Measurements from ENCODE around the gene HDAC11.
"Not testable (repeated sequence)": the region's sequence is repeated elsewhere in the genome, so short reads cannot be mapped to it uniquely, and the experiment has no call there.

HDAC11 gene

DNA sequence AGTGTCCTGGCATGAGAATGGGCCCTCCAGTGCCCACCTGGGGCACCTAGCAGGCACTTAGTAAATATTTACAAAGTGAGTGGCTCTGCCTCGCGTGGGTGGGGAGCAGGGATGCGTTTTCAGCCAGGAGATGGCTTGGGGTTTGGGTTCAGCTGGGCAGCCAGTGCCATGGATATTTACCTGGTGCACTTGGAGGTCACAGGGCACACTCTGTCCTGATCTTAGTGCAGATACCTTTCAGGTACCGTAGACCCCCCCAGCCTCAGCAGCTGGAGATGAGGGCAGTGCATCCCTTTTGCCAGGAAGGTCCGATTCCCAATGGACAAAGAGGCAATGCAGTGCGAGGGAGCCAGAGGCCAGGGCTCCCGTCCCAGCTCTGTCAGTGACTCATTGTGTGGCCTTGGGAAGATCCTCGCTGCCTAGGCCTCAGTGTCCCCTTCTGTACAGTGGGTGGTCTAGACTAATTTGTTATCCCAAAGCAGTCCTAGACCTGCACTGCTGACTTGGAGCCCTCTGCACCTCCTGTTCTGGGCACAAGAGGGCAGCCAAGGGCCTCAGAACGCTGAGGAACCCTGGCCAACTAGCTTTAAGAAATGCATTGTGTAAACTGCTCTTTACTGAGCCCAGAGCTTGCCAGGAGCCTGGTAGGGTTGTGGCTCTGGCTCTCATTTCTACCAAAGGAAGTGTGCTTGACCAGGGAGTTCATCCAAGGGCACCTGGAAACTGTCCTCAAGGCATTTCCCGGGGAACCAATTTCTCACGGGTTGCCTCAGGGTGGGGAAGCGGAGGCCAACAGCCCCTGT, 16.0 kb downstream of the HDAC11 start:
- Histone ChIP-seq H3K4me1 (ENCODE audit: control insufficient read depth, insufficient read depth, low read length) (peaks cover 8% of the 10 kb centered on the region), H3K9ac (ENCODE audit: low read depth, low read length) (no peak overlapping the region), H3K36me3 (ENCODE audit: insufficient read depth, low read length) (no peaks in the 10 kb centered on the region), H3K9me3 (replicated peaks; ENCODE audit: low read length) (no peaks in the 10 kb centered on the region), H3K27me3 (ENCODE audit: control insufficient read depth, insufficient read depth, low read length) (no peaks in the 10 kb centered on the region), H3K4me3 (ENCODE audit: low read length) (no peak overlapping the region), H3K4me2 (ENCODE audit: low read length) (no peak overlapping the region)

DNA sequence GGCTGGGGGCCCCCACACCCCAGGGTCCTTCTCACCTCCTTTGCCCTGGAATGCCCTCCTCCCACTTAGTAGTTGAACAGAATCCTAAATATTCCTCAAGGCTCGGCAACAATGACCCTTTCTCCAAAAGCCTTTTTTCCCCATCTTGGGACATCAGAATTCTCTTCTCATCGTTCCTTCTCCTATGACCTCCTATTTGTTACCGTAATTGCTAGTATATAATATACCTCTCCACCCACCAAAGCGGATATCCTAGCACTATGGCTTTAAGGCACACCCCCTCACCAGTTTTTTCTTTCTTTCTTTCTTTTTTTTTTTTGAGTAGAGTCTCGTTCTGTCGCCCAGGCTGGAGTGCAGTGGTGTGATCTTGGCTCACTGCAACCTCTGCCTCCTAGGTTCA, 16.8 kb downstream of the HDAC11 start:
- no peak overlapping the region for H3K4me3 ChIP-seq (ENCODE audit: low read length)
- no peaks in the 10 kb centered on the region for H3K36me3 ChIP-seq (ENCODE audit: insufficient read depth, low read length)
- H3K9ac ChIP-seq (ENCODE audit: low read depth, low read length), result no peak overlapping the region
- H3K27me3 ChIP-seq (ENCODE audit: control insufficient read depth, insufficient read depth, low read length), result no peaks in the 10 kb centered on the region
- H3K9me3 ChIP-seq (replicated peaks; ENCODE audit: low read length), result no peaks in the 10 kb centered on the region
- H3K4me2 ChIP-seq (ENCODE audit: low read length), result no peak overlapping the region
- H3K4me1 ChIP-seq (ENCODE audit: control insufficient read depth, insufficient read depth, low read length), result peaks cover 8% of the 10 kb centered on the region

DNA sequence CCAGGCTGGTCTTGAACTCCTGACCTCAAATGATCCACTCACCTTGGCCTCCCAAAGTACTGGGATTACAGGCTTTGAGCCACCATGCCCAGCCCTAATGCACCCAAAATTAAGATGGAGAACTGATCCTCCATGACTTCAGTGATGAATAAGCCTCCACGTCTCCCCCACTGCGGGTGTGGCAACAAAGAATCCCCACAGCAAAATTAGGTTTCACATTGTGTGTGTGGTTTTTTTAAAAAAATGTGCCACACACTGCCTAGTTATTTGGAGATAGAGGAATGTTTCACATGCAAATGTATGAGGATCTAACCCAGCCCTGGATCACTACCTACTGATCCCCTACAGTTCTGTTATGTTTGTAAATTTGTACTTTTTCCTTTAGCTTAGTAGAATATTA, 17.3 kb downstream of the HDAC11 start:
- H3K9me3 ChIP-seq (replicated peaks; ENCODE audit: low read length), result no peaks in the 10 kb centered on the region
- no peak overlapping the region for H3K4me3 ChIP-seq (ENCODE audit: low read length)
- H3K36me3 ChIP-seq (ENCODE audit: insufficient read depth, low read length), result no peaks in the 10 kb centered on the region
- H3K27me3 ChIP-seq (ENCODE audit: control insufficient read depth, insufficient read depth, low read length), result no peaks in the 10 kb centered on the region
- peaks cover 8% of the 10 kb centered on the region for H3K4me1 ChIP-seq (ENCODE audit: control insufficient read depth, insufficient read depth, low read length)
- no peak overlapping the region for H3K4me2 ChIP-seq (ENCODE audit: low read length)
- no peak overlapping the region for H3K9ac ChIP-seq (ENCODE audit: low read depth, low read length)

DNA sequence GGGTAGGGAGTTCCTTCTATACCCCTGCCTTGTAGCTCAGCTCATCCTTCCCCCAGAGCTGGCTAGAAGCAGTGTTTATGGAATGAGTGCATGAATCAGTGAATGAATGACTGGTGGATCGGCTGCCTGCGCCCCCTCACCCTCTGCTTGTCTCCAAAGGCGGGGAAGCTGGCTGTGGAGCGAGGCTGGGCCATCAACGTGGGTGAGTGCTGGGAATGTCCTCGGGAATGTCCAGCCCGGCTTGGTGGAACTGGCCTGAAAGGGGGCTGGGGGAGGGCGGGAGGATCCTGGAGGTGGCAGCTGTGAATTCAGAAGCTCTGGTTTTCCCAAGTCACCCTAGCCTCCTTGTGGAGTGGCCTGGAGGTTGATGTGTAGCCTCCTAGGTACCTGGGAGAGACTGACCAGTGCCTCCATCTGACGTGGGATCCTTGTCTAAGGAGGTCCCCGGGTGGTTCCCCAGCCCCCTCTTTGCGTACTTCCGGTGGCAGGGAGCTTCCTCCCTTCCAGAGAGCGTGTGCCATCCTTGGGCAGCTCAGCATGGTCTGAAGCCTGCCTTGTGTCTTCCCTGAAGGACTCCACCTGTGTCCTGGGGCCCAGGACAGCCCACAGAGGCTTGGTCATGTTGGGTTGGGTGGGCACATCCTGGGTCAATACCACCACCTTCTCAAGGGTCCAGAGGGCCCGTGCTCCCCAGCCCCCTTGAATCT, 18.4 kb downstream of the HDAC11 start:
- no peaks in the 10 kb centered on the region for H3K36me3 ChIP-seq (ENCODE audit: insufficient read depth, low read length)
- H3K4me1 ChIP-seq (ENCODE audit: control insufficient read depth, insufficient read depth, low read length), result peaks cover 8% of the 10 kb centered on the region
- no peak overlapping the region for H3K4me3 ChIP-seq (ENCODE audit: low read length)
- H3K9me3 ChIP-seq (replicated peaks; ENCODE audit: low read length), result no peaks in the 10 kb centered on the region
- H3K9ac ChIP-seq (ENCODE audit: low read depth, low read length), result no peak overlapping the region
- H3K4me2 ChIP-seq (ENCODE audit: low read length), result no peak overlapping the region
- no peaks in the 10 kb centered on the region for H3K27me3 ChIP-seq (ENCODE audit: control insufficient read depth, insufficient read depth, low read length)

DNA sequence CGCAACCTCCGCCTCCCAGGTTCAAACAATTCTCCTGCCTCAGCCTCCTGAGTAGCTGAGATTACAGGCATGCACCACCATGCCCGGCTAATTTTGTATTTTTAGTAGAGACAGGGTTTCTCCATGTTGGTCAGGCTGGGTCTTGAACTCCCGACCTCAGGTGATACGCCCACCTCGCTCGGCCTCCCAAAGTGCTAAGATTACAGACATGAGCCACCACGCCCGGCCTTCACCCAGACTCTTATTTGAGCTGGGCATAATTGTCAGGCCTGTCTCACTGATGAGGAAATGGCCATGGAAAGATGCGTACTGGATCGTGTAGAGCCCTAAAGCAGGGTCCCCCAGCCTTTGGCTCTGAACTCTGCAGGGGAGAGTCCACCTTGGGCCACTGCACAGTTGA, 19.1 kb downstream of the HDAC11 start:
- not testable (repeated sequence) for H3K9me3 ChIP-seq (replicated peaks; ENCODE audit: low read length); H3K4me2 ChIP-seq (ENCODE audit: low read length); H3K4me1 ChIP-seq (ENCODE audit: control insufficient read depth, insufficient read depth, low read length); H3K27me3 ChIP-seq (ENCODE audit: control insufficient read depth, insufficient read depth, low read length); H3K9ac ChIP-seq (ENCODE audit: low read depth, low read length); H3K4me3 ChIP-seq (ENCODE audit: low read length); H3K36me3 ChIP-seq (ENCODE audit: insufficient read depth, low read length)

DNA sequence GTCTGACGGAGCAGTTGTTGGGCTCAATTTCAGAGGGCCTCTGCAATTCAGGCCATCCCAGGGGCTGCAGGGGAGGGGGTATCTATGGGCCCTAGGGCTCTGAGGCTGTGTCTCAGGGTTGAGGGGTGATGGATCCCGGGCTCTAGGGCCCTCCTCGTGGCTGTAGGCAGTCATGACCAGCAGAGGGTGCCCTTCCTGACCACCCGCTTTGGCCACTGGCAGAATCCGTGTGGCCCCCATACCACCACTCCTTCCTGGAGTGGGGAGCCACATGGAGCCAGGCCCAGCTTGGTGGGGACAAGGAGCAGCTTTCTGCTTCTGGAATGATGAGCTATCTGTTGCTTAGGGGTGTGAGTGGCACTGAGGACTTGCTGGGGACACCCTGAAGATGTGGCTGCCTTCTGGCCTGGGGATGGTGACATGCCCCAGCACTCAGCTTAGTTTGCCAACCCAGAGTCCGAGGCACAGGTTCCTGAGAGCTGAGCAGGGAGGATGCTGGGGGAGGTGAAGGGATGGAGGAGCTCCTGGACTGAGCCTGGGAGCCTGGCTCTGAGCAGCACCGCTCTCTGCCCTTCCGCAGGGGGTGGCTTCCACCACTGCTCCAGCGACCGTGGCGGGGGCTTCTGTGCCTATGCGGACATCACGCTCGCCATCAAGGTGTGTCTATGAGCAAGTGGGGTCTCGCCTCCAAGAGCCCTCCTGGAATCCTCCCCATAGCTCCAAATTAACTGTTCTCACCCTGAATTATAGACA, 20.2 kb downstream of the HDAC11 start:
- no peaks in the 10 kb centered on the region for H3K9me3 ChIP-seq (replicated peaks; ENCODE audit: low read length)
- H3K4me3 ChIP-seq (ENCODE audit: low read length), result no peak overlapping the region
- no peaks in the 10 kb centered on the region for H3K36me3 ChIP-seq (ENCODE audit: insufficient read depth, low read length)
- no peaks in the 10 kb centered on the region for H3K27me3 ChIP-seq (ENCODE audit: control insufficient read depth, insufficient read depth, low read length)
- peaks cover 8% of the 10 kb centered on the region for H3K4me1 ChIP-seq (ENCODE audit: control insufficient read depth, insufficient read depth, low read length)
- no peak overlapping the region for H3K9ac ChIP-seq (ENCODE audit: low read depth, low read length)
- no peak overlapping the region for H3K4me2 ChIP-seq (ENCODE audit: low read length)

DNA sequence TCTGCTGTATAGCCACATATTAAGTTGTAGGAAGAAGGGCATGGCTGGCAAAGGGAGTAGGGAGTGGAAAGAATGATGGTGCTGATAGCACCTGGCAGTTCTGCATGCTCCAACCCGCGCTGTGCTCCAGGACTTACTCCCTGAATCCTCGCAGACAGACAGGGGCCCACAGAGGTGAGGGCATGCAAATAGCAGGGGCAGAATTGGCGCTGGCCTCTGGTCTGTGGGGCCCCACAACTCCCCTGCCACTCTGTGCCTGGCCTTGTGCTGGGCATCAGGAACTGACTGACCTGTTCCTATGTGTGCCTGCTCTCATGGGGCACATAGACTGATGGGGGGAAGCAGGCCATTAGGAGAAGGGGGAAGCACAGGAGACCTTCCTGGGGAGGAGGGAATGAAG, 20.9 kb downstream of the HDAC11 start:
- Histone ChIP-seq H3K36me3 (ENCODE audit: insufficient read depth, low read length) (no peaks in the 10 kb centered on the region), H3K4me2 (ENCODE audit: low read length) (no peak overlapping the region), H3K4me3 (ENCODE audit: low read length) (no peak overlapping the region), H3K27me3 (ENCODE audit: control insufficient read depth, insufficient read depth, low read length) (no peaks in the 10 kb centered on the region), H3K9me3 (replicated peaks; ENCODE audit: low read length) (no peaks in the 10 kb centered on the region), H3K9ac (ENCODE audit: low read depth, low read length) (no peak overlapping the region), H3K4me1 (ENCODE audit: control insufficient read depth, insufficient read depth, low read length) (peaks cover 8% of the 10 kb centered on the region)

DNA sequence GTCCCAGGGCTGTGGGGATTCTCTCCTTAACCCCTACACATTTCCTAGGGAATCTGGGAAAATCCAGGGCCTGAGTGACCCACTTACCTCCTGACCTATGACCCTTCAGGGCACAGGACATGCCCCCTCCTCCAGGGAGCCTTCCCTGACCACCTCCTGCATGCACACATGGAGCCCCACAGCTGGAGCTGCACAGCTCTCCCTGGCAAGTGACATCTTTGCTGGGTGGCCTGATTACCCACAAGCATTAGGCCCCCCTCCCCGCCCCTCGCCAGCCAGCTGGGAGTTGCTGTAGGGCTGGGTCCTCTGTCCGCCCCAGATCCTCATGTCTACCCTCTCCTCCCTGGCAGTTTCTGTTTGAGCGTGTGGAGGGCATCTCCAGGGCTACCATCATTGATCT, 21.4 kb downstream of the HDAC11 start:
- no peaks in the 10 kb centered on the region for H3K27me3 ChIP-seq (ENCODE audit: control insufficient read depth, insufficient read depth, low read length)
- H3K36me3 ChIP-seq (ENCODE audit: insufficient read depth, low read length), result no peaks in the 10 kb centered on the region
- no peak overlapping the region for H3K4me3 ChIP-seq (ENCODE audit: low read length)
- H3K9me3 ChIP-seq (replicated peaks; ENCODE audit: low read length), result no peaks in the 10 kb centered on the region
- no peak overlapping the region for H3K9ac ChIP-seq (ENCODE audit: low read depth, low read length)
- no peak overlapping the region for H3K4me2 ChIP-seq (ENCODE audit: low read length)
- peaks cover 5% of the 10 kb centered on the region for H3K4me1 ChIP-seq (ENCODE audit: control insufficient read depth, insufficient read depth, low read length)

DNA sequence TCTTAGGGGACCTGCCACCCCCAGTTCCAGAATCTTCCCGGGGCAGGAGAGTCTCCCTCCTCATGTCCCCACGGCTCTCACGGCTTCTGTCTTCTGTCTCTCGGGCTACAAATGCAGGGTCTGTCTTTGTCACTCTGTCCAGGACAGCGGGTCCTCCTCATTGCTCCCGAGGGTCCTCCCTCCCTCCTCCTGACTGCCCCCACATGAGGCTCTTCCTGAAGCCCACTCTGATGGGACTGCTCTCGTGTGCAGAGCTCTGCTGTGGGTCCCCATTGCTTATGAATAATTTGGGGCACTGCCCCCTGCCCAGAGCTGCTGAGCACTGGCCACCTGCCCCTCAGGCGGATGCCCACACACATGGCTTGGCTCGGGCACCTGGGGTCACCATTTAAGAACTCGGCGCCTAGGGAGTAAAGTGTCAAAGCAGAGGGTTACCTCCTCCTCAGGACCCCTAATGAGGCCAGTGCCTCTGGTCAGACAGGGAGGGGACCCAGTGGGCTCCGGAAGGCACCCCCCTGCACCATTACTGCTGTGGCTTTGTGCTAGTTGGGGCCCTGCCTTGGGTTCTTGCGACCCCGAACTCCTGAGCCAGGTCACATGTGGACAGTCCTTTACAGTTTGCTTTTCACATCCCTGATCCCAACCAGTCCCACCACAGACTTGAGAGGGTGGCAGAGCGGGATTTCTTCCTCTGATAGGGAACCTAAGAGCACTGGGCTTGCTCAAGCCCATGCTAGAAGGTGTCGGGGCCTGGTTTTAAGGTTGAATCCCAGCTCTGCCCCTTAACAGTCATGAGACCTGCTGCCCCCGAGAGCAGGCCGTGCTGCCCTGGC, 22.1 kb downstream of the HDAC11 start:
- Histone ChIP-seq H3K36me3 (ENCODE audit: insufficient read depth, low read length) (no peaks in the 10 kb centered on the region), H3K9ac (ENCODE audit: low read depth, low read length) (no peak overlapping the region), H3K4me1 (ENCODE audit: control insufficient read depth, insufficient read depth, low read length) (peaks cover 3% of the 10 kb centered on the region), H3K9me3 (replicated peaks; ENCODE audit: low read length) (no peaks in the 10 kb centered on the region), H3K4me2 (ENCODE audit: low read length) (no peak overlapping the region), H3K27me3 (ENCODE audit: control insufficient read depth, insufficient read depth, low read length) (no peaks in the 10 kb centered on the region), H3K4me3 (ENCODE audit: low read length) (no peak overlapping the region)

DNA sequence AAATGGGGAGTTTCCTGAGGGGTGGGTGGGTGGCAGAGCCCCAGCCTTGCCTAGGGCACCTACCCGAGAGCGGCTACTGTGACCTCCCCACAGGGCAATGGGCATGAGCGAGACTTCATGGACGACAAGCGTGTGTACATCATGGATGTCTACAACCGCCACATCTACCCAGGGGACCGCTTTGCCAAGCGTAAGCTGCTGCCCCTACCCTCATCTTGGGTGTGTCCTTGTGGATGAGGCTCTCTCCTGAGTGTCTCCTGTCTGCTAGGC, 22.6 kb downstream of the HDAC11 start:
- H3K4me2 ChIP-seq (ENCODE audit: low read length), result no peak overlapping the region
- no peaks in the 10 kb centered on the region for H3K27me3 ChIP-seq (ENCODE audit: control insufficient read depth, insufficient read depth, low read length)
- H3K36me3 ChIP-seq (ENCODE audit: insufficient read depth, low read length), result no peaks in the 10 kb centered on the region
- H3K9me3 ChIP-seq (replicated peaks; ENCODE audit: low read length), result no peaks in the 10 kb centered on the region
- H3K4me3 ChIP-seq (ENCODE audit: low read length), result no peak overlapping the region
- peaks cover 4% of the 10 kb centered on the region for H3K4me1 ChIP-seq (ENCODE audit: control insufficient read depth, insufficient read depth, low read length)
- no peak overlapping the region for H3K9ac ChIP-seq (ENCODE audit: low read depth, low read length)

DNA sequence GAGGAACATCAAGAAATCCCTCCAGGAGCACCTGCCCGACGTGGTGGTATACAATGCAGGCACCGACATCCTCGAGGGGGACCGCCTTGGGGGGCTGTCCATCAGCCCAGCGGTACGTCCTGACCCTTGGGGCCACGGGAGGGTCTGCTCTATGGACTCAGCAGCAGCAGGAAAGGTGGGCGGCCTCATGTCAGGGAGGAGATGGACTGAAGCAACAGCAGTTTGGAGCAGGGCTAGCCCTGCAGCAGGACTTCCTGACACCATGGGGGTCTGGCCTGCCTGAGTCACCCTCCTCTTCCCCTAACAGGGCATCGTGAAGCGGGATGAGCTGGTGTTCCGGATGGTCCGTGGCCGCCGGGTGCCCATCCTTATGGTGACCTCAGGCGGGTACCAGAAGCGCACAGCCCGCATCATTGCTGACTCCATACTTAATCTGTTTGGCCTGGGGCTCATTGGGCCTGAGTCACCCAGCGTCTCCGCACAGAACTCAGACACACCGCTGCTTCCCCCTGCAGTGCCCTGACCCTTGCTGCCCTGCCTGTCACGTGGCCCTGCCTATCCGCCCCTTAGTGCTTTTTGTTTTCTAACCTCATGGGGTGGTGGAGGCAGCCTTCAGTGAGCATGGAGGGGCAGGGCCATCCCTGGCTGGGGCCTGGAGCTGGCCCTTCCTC, 24.2 kb downstream of the HDAC11 start:
- no peak overlapping the region for H3K9ac ChIP-seq (ENCODE audit: low read depth, low read length)
- no peak overlapping the region for H3K4me2 ChIP-seq (ENCODE audit: low read length)
- peaks cover 9% of the 10 kb centered on the region for H3K4me1 ChIP-seq (ENCODE audit: control insufficient read depth, insufficient read depth, low read length)
- no peaks in the 10 kb centered on the region for H3K36me3 ChIP-seq (ENCODE audit: insufficient read depth, low read length)
- no peak overlapping the region for H3K4me3 ChIP-seq (ENCODE audit: low read length)
- H3K27me3 ChIP-seq (ENCODE audit: control insufficient read depth, insufficient read depth, low read length), result no peaks in the 10 kb centered on the region
- H3K9me3 ChIP-seq (replicated peaks; ENCODE audit: low read length), result no peaks in the 10 kb centered on the region
